ELR (cell line): ENCODE results near the gene ITPR3.

Source experiments
- DNase-seq: peaks from one replicate; pipeline ENCODE4 v3.0.0-alpha.2; 2015; ENCODE audit warnings: low read depth

The ITPR3 gene

DNA sequence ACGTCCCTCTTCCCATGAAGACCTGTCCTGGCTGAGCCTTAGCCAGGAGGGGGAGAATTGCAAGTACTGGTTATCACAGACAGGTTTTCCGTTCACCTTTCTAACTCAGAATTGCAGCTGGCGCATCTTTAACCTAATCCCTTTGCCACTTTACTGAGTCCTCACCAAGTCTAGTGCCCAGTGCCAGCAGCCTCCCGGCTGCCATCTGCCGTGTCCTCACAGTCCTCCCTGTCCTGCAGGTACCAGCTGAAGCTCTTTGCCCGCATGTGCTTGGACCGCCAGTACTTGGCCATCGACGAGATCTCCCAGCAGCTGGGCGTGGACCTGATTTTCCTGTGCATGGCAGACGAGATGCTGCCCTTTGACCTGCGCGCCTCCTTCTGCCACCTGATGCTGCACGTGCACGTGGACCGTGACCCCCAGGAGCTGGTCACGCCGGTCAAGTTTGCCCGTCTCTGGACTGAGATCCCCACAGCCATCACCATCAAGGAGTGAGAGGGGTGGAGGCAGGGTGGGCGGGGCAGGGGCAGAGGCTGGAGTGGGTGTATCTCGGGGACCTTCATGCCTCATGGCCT is 49.1 kb downstream of the ITPR3 start:
- DNase-seq = no peak

GRCh38 chr6:33670971-33671743 is 50.0 kb downstream of the ITPR3 start:
- no peak for DNase-seq

DNA sequence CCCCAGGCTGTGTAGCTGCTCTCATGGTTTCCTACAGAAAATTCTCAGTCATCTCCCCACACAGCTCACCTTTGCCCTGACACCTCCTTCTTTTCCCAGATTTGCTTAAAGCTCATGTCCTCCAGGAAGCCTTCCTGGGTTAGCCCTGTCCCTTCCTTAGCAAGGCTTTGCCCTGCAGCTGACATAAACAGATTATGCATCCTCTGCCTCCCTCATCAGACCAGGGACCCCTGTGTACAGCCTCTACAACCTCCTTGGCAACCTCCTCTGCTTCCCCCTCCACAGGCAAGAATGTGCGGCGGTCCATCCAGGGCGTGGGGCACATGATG is 50.6 kb downstream of the ITPR3 start:
- peak; percentile 34 for DNase-seq

GRCh38 chr6:33672808-33673207 is 51.7 kb downstream of the ITPR3 start:
- peak; percentile 99 for DNase-seq

DNA sequence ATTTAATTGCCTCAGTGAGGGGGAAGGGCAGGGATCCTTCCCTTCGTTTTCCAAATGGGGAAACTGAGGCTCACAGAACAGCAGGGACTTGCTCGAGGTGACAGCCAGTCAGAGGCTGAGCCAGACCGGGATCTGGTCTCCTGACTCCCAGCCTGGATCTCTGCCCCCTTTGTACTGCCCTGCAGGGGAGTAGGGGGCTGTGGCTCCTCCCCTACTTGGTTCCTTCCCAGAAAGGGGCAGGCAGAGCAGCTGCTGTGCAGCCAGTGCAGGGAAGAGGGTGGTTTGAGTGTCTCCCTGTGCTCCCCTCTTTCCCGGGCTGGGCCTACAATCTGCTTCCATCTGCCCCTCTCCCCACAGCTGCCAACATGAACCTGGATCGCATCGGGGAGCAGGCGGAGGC is 52.7 kb downstream of the ITPR3 start:
- DNase-seq = no peak

GRCh38 chr6:33675968-33676367 is 54.8 kb downstream of the ITPR3 start:
- DNase-seq = no peak

DNA sequence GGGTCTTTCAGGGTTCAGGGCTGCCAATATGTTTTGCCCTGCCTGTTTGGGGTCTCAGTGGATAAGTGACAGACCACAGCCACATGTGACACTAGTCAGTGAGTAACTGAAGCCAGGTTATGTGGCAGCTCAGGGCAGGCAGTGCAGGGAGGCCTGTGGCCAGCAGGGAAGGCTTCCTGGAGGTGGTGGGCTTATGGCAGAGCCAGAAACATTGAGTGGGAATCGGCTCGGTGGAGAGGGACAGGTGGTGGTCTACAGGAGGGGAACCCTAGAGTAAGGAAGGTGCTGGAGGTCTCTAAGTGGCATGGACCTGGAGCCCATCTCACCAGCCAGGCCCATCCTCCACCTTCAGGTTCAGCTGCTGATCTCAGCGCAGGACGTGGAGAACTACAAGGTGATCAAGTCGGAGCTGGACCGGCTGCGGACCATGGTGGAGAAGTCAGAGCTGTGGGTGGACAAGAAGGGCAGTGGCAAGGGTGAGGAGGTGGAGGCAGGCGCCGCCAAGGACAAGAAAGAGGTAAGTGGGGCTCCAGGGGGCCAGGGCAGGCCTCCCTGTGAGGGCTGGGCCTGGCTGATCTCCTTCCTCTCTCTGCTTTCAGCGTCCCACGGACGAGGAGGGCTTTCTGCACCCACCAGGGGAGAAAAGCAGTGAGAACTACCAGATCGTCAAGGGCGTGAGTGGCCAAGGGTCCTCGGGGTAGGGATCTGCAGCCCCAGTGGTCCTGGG is 55.5 kb downstream of the ITPR3 start:
- DNase-seq = no peak

DNA sequence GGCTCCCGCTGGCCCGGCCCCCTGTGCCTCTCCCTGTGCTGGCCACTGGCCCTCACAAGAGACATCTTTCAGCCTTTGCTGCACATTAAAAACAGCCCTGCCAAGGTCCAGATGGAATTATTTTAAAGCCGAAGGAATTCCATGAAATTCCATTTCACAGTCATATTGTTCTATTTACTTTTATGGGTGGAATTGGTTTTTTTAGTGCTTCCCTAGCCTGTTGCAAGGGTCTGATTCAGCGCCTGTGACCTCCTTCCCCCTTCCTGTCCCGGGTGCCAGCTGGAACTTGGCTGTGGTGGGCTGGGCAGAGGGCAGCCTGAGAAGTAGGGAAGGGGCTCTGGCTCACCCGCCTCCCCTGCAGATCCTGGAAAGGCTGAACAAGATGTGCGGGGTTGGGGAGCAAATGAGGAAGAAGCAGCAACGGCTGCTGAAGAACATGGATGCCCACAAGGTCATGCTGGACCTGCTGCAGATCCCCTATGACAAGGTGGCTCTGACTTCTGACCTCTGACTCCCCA is 56.1 kb downstream of the ITPR3 start:
- no peak for DNase-seq

- no peak for DNase-seq
Measured at GRCh38 chr6:33677689-33678088, 56.6 kb downstream of the ITPR3 start.

GRCh38 chr6:33678233-33678931 is 57.3 kb downstream of the ITPR3 start:
- DNase-seq = no peak

GRCh38 chr6:33678932-33679490 is 57.9 kb downstream of the ITPR3 start:
- DNase-seq = no peak

DNA sequence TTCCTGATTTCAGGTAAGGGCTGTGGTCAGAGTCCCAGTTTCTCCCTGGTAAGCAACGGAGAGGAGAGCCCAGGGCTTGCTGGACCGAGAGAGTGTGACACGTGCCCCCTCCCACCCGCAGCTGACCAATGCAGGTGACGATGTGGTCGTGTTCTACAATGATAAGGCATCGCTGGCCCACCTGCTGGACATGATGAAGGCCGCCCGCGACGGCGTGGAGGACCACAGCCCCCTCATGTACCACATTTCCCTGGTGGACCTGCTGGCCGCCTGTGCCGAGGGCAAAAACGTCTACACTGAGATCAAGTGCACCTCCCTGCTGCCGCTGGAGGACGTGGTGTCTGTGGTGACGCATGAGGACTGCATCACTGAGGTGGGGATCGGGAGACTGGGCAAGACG is 58.6 kb downstream of the ITPR3 start:
- no peak for DNase-seq

DNA sequence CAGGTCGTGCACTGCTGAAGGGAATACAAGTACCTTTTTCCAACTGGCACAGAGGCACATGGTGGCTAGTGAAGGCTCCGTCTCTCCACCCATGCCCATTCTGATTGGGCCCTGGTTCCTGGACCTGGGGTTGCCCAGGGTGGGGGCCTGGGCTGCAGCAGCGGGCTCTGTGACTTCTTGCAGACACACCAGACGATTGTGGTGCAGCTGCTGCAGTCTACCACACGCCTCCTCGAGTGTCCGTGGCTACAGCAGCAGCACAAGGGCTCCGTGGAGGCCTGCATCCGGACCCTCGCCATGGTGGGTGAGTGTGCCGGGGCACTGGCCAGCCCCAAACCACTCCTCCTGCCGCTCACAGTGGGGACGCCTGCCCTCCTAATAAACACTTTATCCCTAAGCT is 61.2 kb downstream of the ITPR3 start:
- DNase-seq = no peak

DNA sequence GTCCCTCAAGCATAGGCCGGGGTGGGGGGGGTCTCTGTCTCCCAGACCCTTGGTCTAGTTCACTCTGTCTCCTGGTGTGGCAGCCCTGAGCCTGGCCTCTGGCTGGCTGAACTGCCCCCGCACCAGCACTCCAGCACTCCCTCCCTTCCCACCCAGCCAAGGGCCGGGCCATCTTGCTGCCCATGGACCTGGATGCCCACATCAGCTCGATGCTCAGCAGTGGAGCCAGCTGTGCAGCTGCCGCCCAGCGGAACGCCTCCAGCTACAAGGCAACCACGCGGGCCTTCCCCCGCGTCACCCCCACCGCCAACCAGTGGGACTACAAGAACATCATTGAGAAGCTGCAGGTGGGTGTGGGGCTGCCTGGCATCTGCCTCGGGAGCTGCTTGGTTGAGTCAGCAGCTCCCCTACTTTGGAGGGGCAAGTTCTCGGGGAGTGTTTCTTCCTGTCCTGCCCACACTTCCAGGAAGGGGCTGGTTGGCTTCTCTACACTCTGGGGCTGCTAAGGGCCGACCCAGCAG is 62.0 kb downstream of the ITPR3 start:
- DNase-seq = no peak

- no peak for DNase-seq
Measured at GRCh38 chr6:33683576-33684427, 62.7 kb downstream of the ITPR3 start.

DNA sequence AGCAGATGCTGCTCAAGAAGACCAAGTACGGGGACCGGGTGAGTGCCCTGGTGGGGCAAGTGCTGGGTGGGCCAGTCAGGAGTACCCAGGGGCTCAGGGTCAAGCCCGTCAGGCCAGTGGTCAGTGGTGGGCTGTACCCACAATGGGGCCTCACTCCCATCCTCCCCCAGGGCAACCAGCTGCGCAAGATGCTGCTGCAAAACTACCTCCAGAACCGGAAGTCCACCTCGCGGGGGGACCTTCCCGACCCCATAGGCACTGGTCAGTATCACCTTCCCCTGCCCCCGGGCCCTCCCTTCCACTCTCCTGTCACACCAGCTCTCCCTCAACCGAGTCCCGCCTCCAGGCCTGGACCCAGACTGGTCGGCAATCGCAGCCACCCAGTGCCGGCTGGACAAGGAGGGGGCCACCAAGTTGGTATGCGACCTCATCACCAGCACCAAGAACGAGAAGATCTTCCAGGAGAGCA is 63.3 kb downstream of the ITPR3 start:
- no peak for DNase-seq

DNA sequence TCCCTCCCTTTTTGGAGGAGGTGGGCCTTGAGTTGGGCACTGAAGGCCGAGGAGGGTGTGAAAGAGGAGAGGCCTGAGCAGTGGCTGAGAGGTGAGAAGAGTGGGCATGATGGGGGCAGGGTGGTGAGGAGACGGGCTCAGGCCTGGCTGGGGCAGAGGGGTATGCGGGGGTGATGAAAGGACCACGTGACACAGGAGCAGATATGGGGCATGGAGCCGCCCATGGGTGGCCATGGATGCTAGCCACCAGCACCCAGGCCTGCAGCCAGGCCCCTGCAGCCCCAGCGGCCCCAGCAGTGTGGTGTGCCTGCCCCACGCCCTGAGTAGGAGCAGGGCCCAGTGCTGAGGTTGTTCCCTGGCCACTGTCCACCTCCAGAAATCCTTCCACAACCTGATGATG is 63.9 kb downstream of the ITPR3 start:
- DNase-seq = no peak

- DNase-seq = no peak
Measured at GRCh38 chr6:33685411-33686224, 64.5 kb downstream of the ITPR3 start.

DNA sequence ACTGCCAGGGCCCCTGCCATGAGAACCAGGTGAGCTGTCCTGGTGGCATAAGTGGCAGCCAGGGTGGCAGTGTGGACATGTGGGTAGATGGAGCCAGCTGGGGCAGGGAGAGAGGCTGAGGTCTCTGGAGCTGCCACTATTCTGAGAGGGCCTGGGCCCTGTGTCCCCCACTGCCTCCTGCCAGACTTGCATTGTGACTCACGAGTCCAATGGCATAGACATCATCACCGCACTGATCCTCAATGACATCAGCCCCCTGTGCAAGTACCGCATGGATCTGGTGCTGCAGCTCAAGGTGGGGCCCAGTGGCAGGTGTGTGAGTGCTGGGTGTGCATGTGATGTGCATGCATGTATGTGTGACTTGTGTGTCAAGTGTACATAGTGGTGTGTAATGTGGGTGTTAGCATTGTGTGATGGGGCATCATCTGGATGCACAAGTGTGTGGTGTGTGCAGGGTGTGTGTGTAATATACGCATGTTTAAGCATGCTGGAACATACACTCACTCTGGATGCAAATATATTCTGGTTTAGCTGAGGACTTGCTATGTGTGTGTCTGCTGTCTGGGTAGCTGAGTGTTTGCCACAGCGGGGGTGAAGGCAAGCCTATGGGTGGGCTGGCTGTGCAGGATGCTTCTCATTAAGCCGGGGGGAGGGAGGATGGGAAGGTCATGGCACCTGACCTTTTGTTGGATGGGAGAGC is 65.3 kb downstream of the ITPR3 start:
- no peak for DNase-seq
